Skeletal muscle satellite cell (primary cell): ENCODE results near the gene NADSYN1.

Experiments used
- H3K27me3 ChIP-seq: 2 replicates; pipeline ENCODE4 v1.7.0; 2013; ENCODE audit warnings: low read length; ENCODE audit not compliant: control insufficient read depth, insufficient read depth
- H3K36me3 ChIP-seq: 2 replicates; pipeline ENCODE4 v1.7.0; 2013; ENCODE audit warnings: mild to moderate bottlenecking, control low read depth, low read length; ENCODE audit not compliant: insufficient read depth
- H3K4me1 ChIP-seq: 2 replicates; pipeline ENCODE4 v1.7.0; 2013; ENCODE audit warnings: low read length; ENCODE audit not compliant: control insufficient read depth, insufficient read depth
- H3K4me2 ChIP-seq: 2 replicates; pipeline ENCODE4 v1.7.0; 2013; ENCODE audit warnings: mild to moderate bottlenecking, low read length
- H3K4me3 ChIP-seq: 2 replicates; pipeline ENCODE4 v1.7.0; 2013; ENCODE audit warnings: low read length
- H3K9ac ChIP-seq: 2 replicates; pipeline ENCODE4 v1.7.0; 2013; ENCODE audit warnings: mild to moderate bottlenecking, low read depth, low read length, moderate library complexity
- H3K9me3 ChIP-seq: replicated peaks from 2 replicates; pipeline ENCODE4 v1.7.0; 2013; ENCODE audit warnings: mild to moderate bottlenecking, control low read depth, low read length

Gene NADSYN1

DNA sequence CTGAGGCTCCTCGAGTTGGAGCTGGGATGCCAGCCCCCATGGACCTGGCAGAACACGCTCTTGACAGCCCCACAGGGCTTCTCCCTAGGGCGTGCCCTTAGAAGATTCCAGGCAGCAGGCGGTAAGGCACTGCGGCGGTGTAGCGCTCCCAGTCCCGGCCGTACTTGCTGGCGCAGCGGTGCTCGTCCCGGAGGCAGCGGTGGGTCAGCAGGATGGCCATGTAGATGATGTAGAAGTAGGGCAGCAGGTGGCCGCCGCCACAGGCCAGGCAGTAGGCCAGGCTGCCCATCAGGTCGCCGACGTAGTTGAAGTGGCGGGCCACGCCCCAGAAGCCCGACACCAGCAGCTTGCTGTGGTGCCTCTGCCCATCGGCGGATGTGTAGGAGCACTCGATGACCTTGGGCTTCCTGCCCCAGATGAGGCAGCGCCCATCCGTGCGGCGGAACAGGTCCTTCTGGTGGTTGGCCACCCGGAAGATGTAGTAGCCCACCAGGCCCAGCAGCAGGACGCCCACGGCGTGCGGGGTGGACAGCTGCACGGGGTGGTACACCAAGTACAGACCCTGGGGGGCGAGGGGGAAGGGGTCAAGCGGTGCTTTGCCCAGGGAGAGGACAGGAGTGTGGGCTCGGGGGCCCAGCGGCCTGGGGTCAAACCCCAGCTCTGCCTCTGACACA is 17.6 kb upstream of the NADSYN1 start:
- Histone ChIP-seq H3K4me3 (no peak overlapping the region), H3K36me3 (peaks cover 33% of the 10 kb centered on the region), H3K27me3 (no peaks in the 10 kb centered on the region), H3K4me1 (no peaks in the 10 kb centered on the region), H3K4me2 (no peak overlapping the region), H3K9me3 (no peaks in the 10 kb centered on the region), H3K9ac (no peak overlapping the region)

- peaks cover 44% of the 10 kb centered on the region for H3K36me3 ChIP-seq
- no peak overlapping the region for H3K4me3 ChIP-seq
- H3K9me3 ChIP-seq, result no peaks in the 10 kb centered on the region
- no peak overlapping the region for H3K9ac ChIP-seq
- H3K4me2 ChIP-seq, result no peak overlapping the region
- no peaks in the 10 kb centered on the region for H3K4me1 ChIP-seq
- H3K27me3 ChIP-seq, result no peaks in the 10 kb centered on the region
These were observed 16.1 kb upstream of the NADSYN1 start for GRCh38 chr11:71436861-71437260.

DNA sequence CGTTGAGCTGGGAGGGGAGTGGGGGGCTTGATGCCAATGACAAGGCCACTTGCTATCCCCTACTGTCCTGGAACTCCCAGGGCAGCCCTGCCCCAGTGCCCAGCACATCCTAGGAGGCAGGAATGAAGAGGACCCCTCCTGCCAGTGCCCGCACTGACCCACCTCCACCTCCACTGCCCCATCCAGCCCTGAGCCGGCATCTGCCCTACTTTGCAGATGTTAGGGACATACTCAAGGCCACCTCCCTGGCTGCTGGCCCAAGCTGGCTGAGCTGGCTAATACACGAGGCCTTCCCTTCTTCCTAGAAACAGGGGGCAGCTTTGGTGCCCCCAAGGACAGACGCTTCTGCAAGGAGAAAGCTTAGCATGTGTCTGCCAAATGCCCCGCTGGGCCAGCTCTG is 15.6 kb upstream of the NADSYN1 start:
- Histone ChIP-seq H3K36me3 (peaks cover 44% of the 10 kb centered on the region), H3K9ac (no peak overlapping the region), H3K4me1 (no peaks in the 10 kb centered on the region)

GRCh38 chr11:71437879-71438278 is 15.1 kb upstream of the NADSYN1 start:
- Histone ChIP-seq H3K36me3 (peaks cover 45% of the 10 kb centered on the region), H3K9ac (no peak overlapping the region), H3K9me3 (no peaks in the 10 kb centered on the region), H3K4me3 (no peak overlapping the region), H3K27me3 (no peaks in the 10 kb centered on the region), H3K4me1 (no peaks in the 10 kb centered on the region), H3K4me2 (no peak overlapping the region)

More for the DNA sequence above, 15.6 kb upstream of the NADSYN1 start:
- no peaks in the 10 kb centered on the region for H3K9me3 ChIP-seq
- H3K4me3 ChIP-seq, result no peak overlapping the region
- H3K27me3 ChIP-seq, result no peaks in the 10 kb centered on the region
- no peak overlapping the region for H3K4me2 ChIP-seq

GRCh38 chr11:71438650-71439049 is 14.4 kb upstream of the NADSYN1 start:
- Histone ChIP-seq H3K4me2 (no peak overlapping the region), H3K9me3 (no peaks in the 10 kb centered on the region), H3K4me1 (no peaks in the 10 kb centered on the region), H3K9ac (no peak overlapping the region), H3K27me3 (no peaks in the 10 kb centered on the region), H3K36me3 (peaks cover 53% of the 10 kb centered on the region), H3K4me3 (no peak overlapping the region)

DNA sequence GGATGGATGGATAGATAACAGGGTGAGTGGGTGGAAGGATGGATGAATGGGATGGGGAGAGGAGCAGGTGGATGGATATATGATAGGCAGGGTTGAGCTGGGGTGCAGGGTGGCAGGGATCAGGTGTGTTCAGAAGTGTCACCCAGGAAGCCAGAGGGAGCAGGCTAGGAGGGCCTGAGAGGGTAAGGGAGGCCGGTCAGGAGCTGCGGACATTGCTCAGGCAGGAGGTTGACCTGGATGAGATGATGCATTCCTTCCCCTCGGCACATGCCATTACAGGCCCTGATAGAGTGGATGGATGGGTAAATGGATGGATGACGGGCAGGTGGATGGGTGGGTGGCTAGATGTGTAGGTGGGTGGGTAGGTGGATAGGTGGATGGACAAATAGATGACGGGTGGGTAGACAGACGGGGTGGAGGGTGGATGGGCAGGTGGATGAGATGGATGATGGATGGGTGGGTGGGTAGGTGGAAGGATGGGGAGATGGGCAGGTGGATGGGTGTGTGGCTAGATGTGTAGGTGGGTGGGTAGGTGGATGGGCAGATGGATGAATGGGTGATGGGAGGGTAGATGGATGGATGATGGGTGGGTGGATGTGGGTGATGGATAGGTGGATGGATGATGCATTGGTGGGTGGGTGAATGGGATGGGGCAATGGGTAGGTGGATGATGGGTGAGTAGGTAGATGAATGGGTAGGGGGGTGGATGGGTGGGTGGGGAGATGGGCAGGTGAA is 12.8 kb upstream of the NADSYN1 start:
- H3K9me3 ChIP-seq, result no peaks in the 10 kb centered on the region
- H3K27me3 ChIP-seq, result no peaks in the 10 kb centered on the region
- H3K4me2 ChIP-seq, result no peak overlapping the region
- no peaks in the 10 kb centered on the region for H3K4me1 ChIP-seq
- H3K36me3 ChIP-seq, result peaks cover 58% of the 10 kb centered on the region
- no peak overlapping the region for H3K9ac ChIP-seq
- H3K4me3 ChIP-seq, result no peak overlapping the region

DNA sequence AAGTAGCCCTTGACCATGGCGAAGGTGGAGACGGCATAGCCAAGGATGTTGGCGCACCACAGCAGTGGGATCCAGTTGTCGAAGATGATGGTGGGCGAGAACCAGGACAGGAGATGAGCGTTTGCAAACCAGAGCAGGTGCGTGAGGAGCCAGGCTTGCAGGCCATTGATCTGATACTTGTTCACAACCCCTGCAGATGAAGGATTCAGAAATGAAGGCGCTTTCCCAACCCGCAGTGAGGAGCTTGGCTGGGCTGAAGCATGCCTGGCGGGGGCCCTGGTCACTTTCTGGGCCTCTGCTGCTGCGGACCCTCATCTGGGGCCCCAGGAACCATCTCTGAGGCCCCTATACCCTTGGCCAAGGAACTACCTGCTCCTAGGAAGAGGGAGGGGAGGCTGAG is 11.8 kb upstream of the NADSYN1 start:
- Histone ChIP-seq H3K4me1 (no peaks in the 10 kb centered on the region), H3K4me3 (no peak overlapping the region), H3K27me3 (no peaks in the 10 kb centered on the region), H3K4me2 (no peak overlapping the region), H3K9ac (no peak overlapping the region), H3K9me3 (no peaks in the 10 kb centered on the region), H3K36me3 (peaks cover 55% of the 10 kb centered on the region)

GRCh38 chr11:71442123-71442522 is 10.9 kb upstream of the NADSYN1 start:
- Histone ChIP-seq H3K9me3 (no peaks in the 10 kb centered on the region), H3K36me3 (peaks cover 59% of the 10 kb centered on the region), H3K27me3 (no peaks in the 10 kb centered on the region), H3K4me3 (no peak overlapping the region), H3K4me2 (no peak overlapping the region), H3K9ac (no peak overlapping the region), H3K4me1 (peaks cover 4% of the 10 kb centered on the region)

DNA sequence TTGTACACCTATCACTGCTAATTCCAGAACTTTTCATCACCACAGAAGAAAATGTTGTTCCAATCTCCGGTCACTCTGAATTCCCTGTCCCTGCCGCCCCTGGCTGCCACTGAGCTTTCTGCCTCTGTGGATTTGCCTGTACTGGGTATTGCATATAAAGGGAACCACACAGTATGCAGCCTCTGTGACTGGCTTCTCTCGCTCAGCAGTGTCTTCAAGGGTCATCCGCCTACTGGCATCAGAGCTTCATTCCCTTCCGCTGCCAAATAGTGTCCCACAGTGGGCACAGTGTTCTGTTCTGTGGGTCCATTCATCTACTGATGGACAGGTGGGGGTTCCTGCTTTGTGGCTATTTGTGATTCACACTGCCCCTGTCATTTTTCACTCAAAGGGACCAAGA is 10.1 kb upstream of the NADSYN1 start:
- H3K9ac ChIP-seq, result no peak overlapping the region
- H3K4me2 ChIP-seq, result no peak overlapping the region
- peaks cover 10% of the 10 kb centered on the region for H3K4me1 ChIP-seq
- H3K36me3 ChIP-seq, result peaks cover 54% of the 10 kb centered on the region
- no peak overlapping the region for H3K4me3 ChIP-seq
- no peaks in the 10 kb centered on the region for H3K27me3 ChIP-seq
- H3K9me3 ChIP-seq, result no peaks in the 10 kb centered on the region

GRCh38 chr11:71443736-71444445 is 9.1 kb upstream of the NADSYN1 start:
- H3K9ac ChIP-seq, result no peak overlapping the region
- H3K36me3 ChIP-seq, result peaks cover 44% of the 10 kb centered on the region
- peaks cover 10% of the 10 kb centered on the region for H3K4me1 ChIP-seq
- no peak overlapping the region for H3K4me2 ChIP-seq
- H3K27me3 ChIP-seq, result no peaks in the 10 kb centered on the region
- H3K4me3 ChIP-seq, result no peak overlapping the region
- H3K9me3 ChIP-seq, result no peaks in the 10 kb centered on the region

DNA sequence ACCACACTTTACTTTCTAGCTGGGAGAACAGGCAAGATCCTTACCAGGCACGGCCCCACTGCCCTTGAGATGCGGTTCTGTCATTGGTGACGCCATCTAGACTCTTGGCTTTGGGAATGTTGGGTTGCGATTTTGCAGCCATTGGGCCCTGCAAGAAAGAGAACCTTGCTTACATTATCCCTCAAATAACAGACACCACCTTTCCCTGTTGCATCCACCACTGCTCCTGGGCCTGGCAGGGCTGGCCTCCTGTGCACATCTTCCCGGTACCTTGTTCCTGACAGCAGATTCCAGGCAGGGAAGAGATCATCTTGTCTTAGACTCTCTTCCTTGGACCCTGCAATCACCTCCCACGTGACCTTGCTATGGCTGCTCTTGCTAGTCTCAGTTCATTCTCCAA is 8.2 kb upstream of the NADSYN1 start:
- peaks cover 42% of the 10 kb centered on the region for H3K36me3 ChIP-seq
- no peak overlapping the region for H3K9ac ChIP-seq
- H3K4me3 ChIP-seq, result no peak overlapping the region
- no peak overlapping the region for H3K4me2 ChIP-seq
- no peaks in the 10 kb centered on the region for H3K27me3 ChIP-seq
- no peaks in the 10 kb centered on the region for H3K9me3 ChIP-seq
- H3K4me1 ChIP-seq, result peaks cover 17% of the 10 kb centered on the region
